ENCODE measurements around the gene PTPN3. TPM values are rescaled to one million over a fixed set of nuclear protein-coding genes. Genes with fewer than 3 reads are reported as not detected.

The PTPN3 gene
- polyA plus RNA-seq, 1 donor (not counting 4 experiments of a cell fraction or from before 2014, with no cell fraction given), result 19.9 TPM

- Histone ChIP-seq H2AFZ (ENCODE audit: control insufficient read depth, low read length) (no peak overlapping the region), H3K4me3 (ENCODE audit: control insufficient read depth in 2 of 3, extremely low read depth in 1 of 3, insufficient read depth in 2 of 3, low read depth in 1 of 3, low read length in 3 of 3) (no peak overlapping the region), H3K9ac (ENCODE audit: control insufficient read depth, extremely low read depth, insufficient read depth, low read length) (no peak overlapping the region), H3K9me3 (ENCODE audit: control insufficient read depth, low read depth, low read length) (no peaks in the 10 kb centered on the region), H3K4me1 (ENCODE audit: control insufficient read depth, extremely low read depth, insufficient read depth, low read length) (no peaks in the 10 kb centered on the region), H3K27me3 (ENCODE audit: control insufficient read depth, extremely low read depth, insufficient read depth, low read length) (no peaks in the 10 kb centered on the region), H3K36me3 (ENCODE audit: control insufficient read depth in 2 of 2, extremely low read depth in 1 of 2, insufficient read depth in 2 of 2, low read length in 2 of 2) (peaks cover 28 to 34% of the 10 kb centered on the region in 2 experiments), H3K79me2 (ENCODE audit: control insufficient read depth, insufficient read depth, low read length) (no peaks in the 10 kb centered on the region), H3K4me2 (ENCODE audit: control insufficient read depth, extremely low read depth, insufficient read depth, low read depth, low read length) (no peak overlapping the region), H4K20me1 (ENCODE audit: control insufficient read depth, extremely low read depth, insufficient read depth, low read length) (no peaks in the 10 kb centered on the region), H3K27ac (ENCODE audit: control insufficient read depth, insufficient read depth, low read length) (no peak overlapping the region), H3K9me1 (ENCODE audit: control insufficient read depth, extremely low read depth, insufficient read depth, low read length) (no peaks in the 10 kb centered on the region)
- FAIRE-seq (no peak), DNase-seq (ENCODE audit: low read depth, low spot score) (no peak)
- dilution Hi-C loops (cut with MboI; ENCODE audit: extremely low pct_ligation_motif_present, low sequenced_read_pairs), result no loop called here
- TF ChIP-seq EZH2 (IDR thresholded peaks at IDR 0.05; ENCODE audit: low read length), result no peak
- no peak for TF ChIP-seq CTCF (optimal IDR thresholded peaks at IDR 0.05 in 1 of 3, IDR thresholded peaks at IDR 0.05 in 1 of 3, conservative IDR thresholded peaks at IDR 0.05 in 1 of 3; ENCODE audit: extremely low read depth in 1 of 3, insufficient read depth in 2 of 3, low read length in 3 of 3)
Measured at GRCh38 chr9:109378316-109378715, 119.8 kb downstream of the PTPN3 start.

- Histone ChIP-seq H3K9ac (ENCODE audit: control insufficient read depth, extremely low read depth, insufficient read depth, low read length) (no peak overlapping the region), H3K4me2 (ENCODE audit: control insufficient read depth, extremely low read depth, insufficient read depth, low read depth, low read length) (no peak overlapping the region), H3K36me3 (ENCODE audit: control insufficient read depth in 2 of 2, extremely low read depth in 1 of 2, insufficient read depth in 2 of 2, low read length in 2 of 2) (peaks cover 1 to 2% of the 10 kb centered on the region in 2 experiments), H3K4me3 (ENCODE audit: control insufficient read depth in 2 of 3, extremely low read depth in 1 of 3, insufficient read depth in 2 of 3, low read depth in 1 of 3, low read length in 3 of 3) (no peak overlapping the region), H3K79me2 (ENCODE audit: control insufficient read depth, insufficient read depth, low read length) (no peaks in the 10 kb centered on the region), H2AFZ (ENCODE audit: control insufficient read depth, low read length) (no peak overlapping the region), H3K27ac (ENCODE audit: control insufficient read depth, insufficient read depth, low read length) (no peak overlapping the region), H3K4me1 (ENCODE audit: control insufficient read depth, extremely low read depth, insufficient read depth, low read length) (no peaks in the 10 kb centered on the region), H3K9me3 (ENCODE audit: control insufficient read depth, low read depth, low read length) (no peaks in the 10 kb centered on the region), H3K9me1 (ENCODE audit: control insufficient read depth, extremely low read depth, insufficient read depth, low read length) (no peaks in the 10 kb centered on the region), H3K27me3 (ENCODE audit: control insufficient read depth, extremely low read depth, insufficient read depth, low read length) (no peaks in the 10 kb centered on the region), H4K20me1 (ENCODE audit: control insufficient read depth, extremely low read depth, insufficient read depth, low read length) (no peaks in the 10 kb centered on the region)
- no peak for TF ChIP-seq CTCF (optimal IDR thresholded peaks at IDR 0.05 in 1 of 3, IDR thresholded peaks at IDR 0.05 in 1 of 3, conservative IDR thresholded peaks at IDR 0.05 in 1 of 3; ENCODE audit: extremely low read depth in 1 of 3, insufficient read depth in 2 of 3, low read length in 3 of 3)
- no peak for TF ChIP-seq EZH2 (IDR thresholded peaks at IDR 0.05; ENCODE audit: low read length)
- dilution Hi-C loops (cut with MboI; ENCODE audit: extremely low pct_ligation_motif_present, low sequenced_read_pairs), result no loop called here
- no peak for FAIRE-seq
- no peak for DNase-seq (ENCODE audit: low read depth, low spot score)
Measured at GRCh38 chr9:109372246-109372645, 125.9 kb downstream of the PTPN3 start.
